H9 (cell line): ENCODE data around the gene DENND10. TPM values are rescaled to one million over a fixed set of nuclear protein-coding genes. Genes with fewer than 3 reads are reported as not detected.

Source experiments
- DNase-seq: peaks from one replicate; pipeline ENCODE4 v3.0.0-alpha.2; 2017
- H2AFZ ChIP-seq: one replicate; pipeline ENCODE4 v1.6.1; 2013; ENCODE audit warnings: mild to moderate bottlenecking, low read length, control low read depth, moderate library complexity
- H2AK5ac ChIP-seq: 2 replicates; pipeline ENCODE4 v1.6.1; 2013; ENCODE audit warnings: low read length, control low read depth, mixed read lengths; ENCODE audit not compliant: insufficient read length
- H2BK120ac ChIP-seq: one replicate; pipeline ENCODE4 v1.6.1; 2013; ENCODE audit warnings: low read depth, mild to moderate bottlenecking, low read length, control low read depth, inconsistent platforms; ENCODE audit not compliant: poor library complexity, severe bottlenecking
- H2BK12ac ChIP-seq: 2 replicates; pipeline ENCODE4 v1.6.1; 2013; ENCODE audit warnings: low read length, control low read depth, mixed read lengths, low read depth; ENCODE audit not compliant: insufficient read length
- H2BK15ac ChIP-seq: 2 replicates; pipeline ENCODE4 v1.6.1; 2013; ENCODE audit warnings: low read depth, low read length, control low read depth
- H2BK20ac ChIP-seq: one replicate; pipeline ENCODE4 v1.6.1; 2013; ENCODE audit warnings: low read depth, mild to moderate bottlenecking, low read length, control low read depth, inconsistent platforms; ENCODE audit not compliant: poor library complexity, severe bottlenecking
- H2BK5ac ChIP-seq: 2 replicates; pipeline ENCODE4 v1.6.1; 2013; ENCODE audit warnings: low read length, control low read depth, mixed read lengths; ENCODE audit not compliant: insufficient read length
- H3K14ac ChIP-seq: 2 replicates; pipeline ENCODE4 v1.6.1; 2013; ENCODE audit warnings: low read length, control low read depth; ENCODE audit not compliant: insufficient read depth
- H3K18ac ChIP-seq: 2 replicates; pipeline ENCODE4 v1.6.1; 2013; ENCODE audit warnings: low read depth, mild to moderate bottlenecking, mixed read lengths, low read length, control low read depth; ENCODE audit not compliant: insufficient read length
- H3K23ac ChIP-seq: 2 replicates; pipeline ENCODE4 v1.6.1; 2013; ENCODE audit warnings: low read length, control low read depth, mixed read lengths, low read depth; ENCODE audit not compliant: insufficient read length
- H3K23me2 ChIP-seq: 2 replicates; pipeline ENCODE4 v1.6.1; 2013; ENCODE audit warnings: low read depth, mild to moderate bottlenecking, mixed read lengths, low read length, control low read depth; ENCODE audit not compliant: insufficient read length, poor library complexity, severe bottlenecking
- H3K27ac ChIP-seq: 2 replicates; pipeline ENCODE4 v1.5.1; 2013; ENCODE audit warnings: low read length, control low read depth, mixed read lengths, low read depth; ENCODE audit not compliant: insufficient read length
- H3K27me3 ChIP-seq: 2 replicates; pipeline ENCODE4 v1.6.1; 2013; ENCODE audit warnings: low read length, control low read depth, inconsistent platforms; ENCODE audit not compliant: insufficient read depth
- H3K4ac ChIP-seq: 2 replicates; pipeline ENCODE4 v1.6.1; 2013; ENCODE audit warnings: low read depth, mild to moderate bottlenecking, control low read depth, inconsistent platforms, low read length, moderate library complexity
- H3K4me1 ChIP-seq: 2 replicates; pipeline ENCODE4 v1.6.1; 2013; ENCODE audit warnings: low read length, control low read depth, inconsistent platforms; ENCODE audit not compliant: insufficient read depth
- H3K4me2 ChIP-seq: 2 replicates; pipeline ENCODE4 v1.6.1; 2013; ENCODE audit warnings: low read length, control low read depth, mixed read lengths; ENCODE audit not compliant: insufficient read length, insufficient read depth
- H3K56ac ChIP-seq: 2 replicates; pipeline ENCODE4 v1.6.1; 2013; ENCODE audit warnings: low read depth, mild to moderate bottlenecking, mixed read lengths, low read length, control low read depth; ENCODE audit not compliant: insufficient read length
- H3K79me1 ChIP-seq: 2 replicates; pipeline ENCODE4 v1.6.1; 2013; ENCODE audit warnings: low read depth, mild to moderate bottlenecking, moderate library complexity, low read length, control low read depth, inconsistent platforms; ENCODE audit not compliant: insufficient read depth, poor library complexity, severe bottlenecking
- H3K79me2 ChIP-seq: 2 replicates; pipeline ENCODE4 v1.6.1; 2013; ENCODE audit warnings: low read length, control low read depth, inconsistent platforms; ENCODE audit not compliant: insufficient read depth
- H3K9ac ChIP-seq: 2 replicates; pipeline ENCODE4 v1.6.1; 2013; ENCODE audit warnings: low read length, control low read depth, mixed read lengths; ENCODE audit not compliant: insufficient read length; ENCODE audit errors: extremely low read depth
- H3K9me3 ChIP-seq: one replicate; pipeline ENCODE4 v1.6.1; 2013; ENCODE audit warnings: low read depth, low read length, inconsistent platforms; ENCODE audit not compliant: control insufficient read depth
- H3T11ph ChIP-seq: one replicate; pipeline ENCODE4 v1.6.1; 2013; ENCODE audit warnings: mild to moderate bottlenecking, low read length, control low read depth, inconsistent platforms
- H4K20me1 ChIP-seq: one replicate; pipeline ENCODE4 v1.6.1; 2013; ENCODE audit not compliant: control insufficient read depth, insufficient read length, insufficient read depth
- H4K5ac ChIP-seq: 2 replicates; pipeline ENCODE4 v1.6.1; 2013; ENCODE audit warnings: low read depth, mild to moderate bottlenecking, mixed read lengths, low read length, control low read depth; ENCODE audit not compliant: insufficient read length
- H4K8ac ChIP-seq: replicated peaks from 2 replicates; pipeline ENCODE4 v1.6.1; 2013; ENCODE audit warnings: low read length, control low read depth, mixed read lengths, low read depth; ENCODE audit not compliant: insufficient read length
- H4K91ac ChIP-seq: 2 replicates; pipeline ENCODE4 v1.6.1; 2013; ENCODE audit warnings: low read depth, mild to moderate bottlenecking, moderate library complexity, mixed read lengths, low read length, control low read depth; ENCODE audit not compliant: insufficient read length
- H3K27ac Mint-ChIP-seq, 3 experiments: 2 replicates in 2 of 3; 3 replicates in 1 of 3; pipeline ENCODE4 v1.8.0; 2020 to 2021; ENCODE audit warnings: mixed read lengths in 3 of 3, mild to moderate bottlenecking in 1 of 3, moderate library complexity in 1 of 3
- H3K27me3 Mint-ChIP-seq: 2 replicates; pipeline ENCODE4 v1.8.0; 2021; ENCODE audit warnings: low read depth, mild to moderate bottlenecking, moderate library complexity, mixed read lengths
- H3K36me3 Mint-ChIP-seq, 3 experiments: 2 replicates in 2 of 3; 3 replicates in 1 of 3; pipeline ENCODE4 v1.8.0; 2020 to 2021; ENCODE audit warnings: low read depth in 3 of 3, mixed read lengths in 3 of 3; ENCODE audit not compliant: insufficient read depth in 1 of 3
- H3K4me1 Mint-ChIP-seq, 2 experiments: 2 replicates each; pipeline ENCODE4 v1.8.0; 2020; ENCODE audit warnings: mixed read lengths in 2 of 2
- H3K4me3 Mint-ChIP-seq, 2 experiments: 2 replicates in 1 of 2; 3 replicates in 1 of 2; pipeline ENCODE4 v1.8.0; 2020 to 2021; ENCODE audit warnings: mild to moderate bottlenecking in 2 of 2, mixed read lengths in 2 of 2, moderate library complexity in 1 of 2
- H3K9me3 Mint-ChIP-seq, 2 experiments: 2 replicates in 1 of 2; 3 replicates in 1 of 2; pipeline ENCODE4 v1.8.0; 2020; ENCODE audit warnings: mild to moderate bottlenecking in 2 of 2, mixed read lengths in 2 of 2, moderate library complexity in 1 of 2
- WGBS: extraction: QIAGEN DNeasy Blood & Tissue Kit; methylation state at CpG from one replicate; pipeline ENCODE4 v1.1.7; 2013; ENCODE audit warnings: missing lambda C conversion rate, low lambda C conversion rate, mixed read lengths; ENCODE audit not compliant: insufficient read length; ENCODE audit errors: extremely low coverage; 5-methylcytosine and 5-hydroxymethylcytosine counted together
- total RNA-seq: library from RNA; stranded (reverse); gene quantifications from 2 replicates; pipeline ENCODE4 v1.2.1, GENCODE V29; 2021
- TF ChIP-seq, protein P1 (sequence below): fragments of 200-600 bp; sonication (generic); conservative IDR thresholded peaks from 3 replicates; pipeline ENCODE4 v1.8.0; 2021; ENCODE audit warnings: antibody characterized with exemption, mild to moderate bottlenecking

Gene DENND10
- total RNA-seq, 1 experiment from 2014 or later: 63.2 TPM

DNA sequence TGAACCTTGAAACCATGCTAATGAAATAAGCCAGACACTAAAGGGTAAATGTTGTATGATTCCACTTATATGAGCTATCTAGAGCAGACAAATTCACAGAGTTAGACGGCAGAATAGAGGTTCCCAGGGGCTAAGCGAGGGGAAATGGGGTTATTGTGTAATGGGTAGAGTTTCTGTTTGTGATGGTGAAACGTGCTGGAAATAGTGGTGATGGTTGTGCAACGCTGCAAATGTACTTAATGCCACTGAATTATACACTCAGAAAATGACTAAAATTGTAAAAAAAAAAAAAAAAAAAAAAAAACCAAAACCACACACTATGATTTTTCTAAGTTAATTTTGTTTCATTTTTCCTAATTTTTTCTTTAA is 31.6 kb downstream of the DENND10 start:
- H3K27ac ChIP-seq: no peak overlapping the region
- H3K9me3 Mint-ChIP-seq: no peaks in the 10 kb centered on the region
- no peak overlapping the region for H3K9ac ChIP-seq
- H3K27me3 ChIP-seq: no peaks in the 10 kb centered on the region
- H3K56ac ChIP-seq: no peak overlapping the region
- no peaks in the 10 kb centered on the region for H3K79me2 ChIP-seq
- TF ChIP-seq, protein P1, sequence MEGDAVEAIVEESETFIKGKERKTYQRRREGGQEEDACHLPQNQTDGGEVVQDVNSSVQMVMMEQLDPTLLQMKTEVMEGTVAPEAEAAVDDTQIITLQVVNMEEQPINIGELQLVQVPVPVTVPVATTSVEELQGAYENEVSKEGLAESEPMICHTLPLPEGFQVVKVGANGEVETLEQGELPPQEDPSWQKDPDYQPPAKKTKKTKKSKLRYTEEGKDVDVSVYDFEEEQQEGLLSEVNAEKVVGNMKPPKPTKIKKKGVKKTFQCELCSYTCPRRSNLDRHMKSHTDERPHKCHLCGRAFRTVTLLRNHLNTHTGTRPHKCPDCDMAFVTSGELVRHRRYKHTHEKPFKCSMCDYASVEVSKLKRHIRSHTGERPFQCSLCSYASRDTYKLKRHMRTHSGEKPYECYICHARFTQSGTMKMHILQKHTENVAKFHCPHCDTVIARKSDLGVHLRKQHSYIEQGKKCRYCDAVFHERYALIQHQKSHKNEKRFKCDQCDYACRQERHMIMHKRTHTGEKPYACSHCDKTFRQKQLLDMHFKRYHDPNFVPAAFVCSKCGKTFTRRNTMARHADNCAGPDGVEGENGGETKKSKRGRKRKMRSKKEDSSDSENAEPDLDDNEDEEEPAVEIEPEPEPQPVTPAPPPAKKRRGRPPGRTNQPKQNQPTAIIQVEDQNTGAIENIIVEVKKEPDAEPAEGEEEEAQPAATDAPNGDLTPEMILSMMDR: no peak
- no peak overlapping the region for H3K27ac Mint-ChIP-seq
- H3K23ac ChIP-seq: no peak overlapping the region
- H2BK120ac ChIP-seq: no peak overlapping the region
- H2AFZ ChIP-seq: no peak overlapping the region
- H3K4me2 ChIP-seq: no peak overlapping the region
- no peak overlapping the region for H3K14ac ChIP-seq
- no peak overlapping the region for H2BK15ac ChIP-seq
- H3K36me3 Mint-ChIP-seq: peaks cover 25 to 54% (median 42%) of the 10 kb centered on the region in 3 experiments
- no peak overlapping the region for H2BK20ac ChIP-seq
- H2BK5ac ChIP-seq: no peak overlapping the region
- H3T11ph ChIP-seq: no peak overlapping the region
- H4K91ac ChIP-seq: no peak overlapping the region
- no peaks in the 10 kb centered on the region for H3K4me1 ChIP-seq
- no peaks in the 10 kb centered on the region for H3K23me2 ChIP-seq
- H4K20me1 ChIP-seq: no peaks in the 10 kb centered on the region
- H3K4ac ChIP-seq: no peak overlapping the region
- H2BK12ac ChIP-seq: no peak overlapping the region
- H3K18ac ChIP-seq: no peak overlapping the region
- no peaks in the 10 kb centered on the region for H3K4me1 Mint-ChIP-seq
- H3K27me3 Mint-ChIP-seq: no peaks in the 10 kb centered on the region; the same call in 1 of the 2 replicates
- H4K5ac ChIP-seq: no peak overlapping the region
- DNase-seq: no peak
- H2AK5ac ChIP-seq: no peak overlapping the region
- H3K9me3 ChIP-seq: no peaks in the 10 kb centered on the region
- no peaks in the 10 kb centered on the region for H3K79me1 ChIP-seq
- H3K4me3 Mint-ChIP-seq: no peak overlapping the region
- no peak overlapping the region for H4K8ac ChIP-seq
- 100% methylated on average over 1 of the region's 4 CpGs for WGBS
